ENCODE results near the gene IFNK.

DNA sequence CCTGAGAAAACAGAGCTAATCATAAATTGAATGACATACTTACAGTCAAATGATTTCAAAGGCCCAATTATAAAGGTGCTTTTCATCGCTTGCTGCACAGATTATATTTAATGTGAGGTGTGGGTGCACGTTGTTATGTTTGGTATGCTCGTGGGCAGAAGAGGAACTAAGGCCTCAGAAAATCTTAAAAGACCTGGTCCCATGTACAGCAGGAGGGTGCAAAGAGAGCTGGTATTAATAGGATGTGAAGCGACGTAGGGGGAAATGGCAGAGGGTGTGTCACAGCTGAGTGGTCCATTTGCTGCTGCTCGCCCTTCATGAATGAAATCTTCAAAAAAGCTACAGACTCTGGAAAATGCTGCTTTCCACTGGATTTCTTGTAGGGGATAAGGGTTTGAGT lies 40.5 kb upstream of the IFNK start:
- TF ChIP-seq CTCF (IDR thresholded peaks at IDR 0.05; ENCODE audit: insufficient read depth, low read length) (no peak), GABPA (IDR thresholded peaks at IDR 0.05; ENCODE audit: low read depth) (no peak)
